ENCODE data around the gene COX6A2.

COX6A2 gene

GRCh38 chr16:31428279-31428597 lies at the start of gene COX6A2:
COX6A2 (minus strand) TSS chr16:31428360; CDS start chr16:31428325, 35 bp downstream.
- DNase-seq (ENCODE audit: low read depth, low spot score): no peak

GRCh38 chr16:31477220-31478216 lies 49.4 kb upstream of the COX6A2 start:
- no peak for DNase-seq (ENCODE audit: low read depth, low spot score)

GRCh38 chr16:31476303-31477219 lies 48.4 kb upstream of the COX6A2 start:
- DNase-seq (ENCODE audit: low read depth, low spot score): peak; percentile 63

- no peak for DNase-seq (ENCODE audit: low read depth, low spot score)
Measured at GRCh38 chr16:31475946-31476302, 47.8 kb upstream of the COX6A2 start.

- no peak for DNase-seq (ENCODE audit: low read depth, low spot score)
Measured at GRCh38 chr16:31474773-31475738, 46.9 kb upstream of the COX6A2 start.

- no peak for DNase-seq (ENCODE audit: low read depth, low spot score)
Measured at GRCh38 chr16:31474173-31474714, 46.1 kb upstream of the COX6A2 start.

GRCh38 chr16:31473264-31473984 lies 45.3 kb upstream of the COX6A2 start:
- no peak for DNase-seq (ENCODE audit: low read depth, low spot score)

- DNase-seq (ENCODE audit: low read depth, low spot score): no peak
Measured at GRCh38 chr16:31472709-31473203, 44.6 kb upstream of the COX6A2 start.

- no peak for DNase-seq (ENCODE audit: low read depth, low spot score)
Measured at GRCh38 chr16:31471875-31472708, 43.9 kb upstream of the COX6A2 start, which contains the start of gene TGFB1I1. TGFB1I1 (plus strand) TSS chr16:31472152; CDS start chr16:31472189, 37 bp downstream.

- no peak for DNase-seq (ENCODE audit: low read depth, low spot score)
Measured at GRCh38 chr16:31471241-31471874, 43.2 kb upstream of the COX6A2 start.

GRCh38 chr16:31470615-31471014 lies 42.5 kb upstream of the COX6A2 start:
- no peak for DNase-seq (ENCODE audit: low read depth, low spot score)

- no peak for DNase-seq (ENCODE audit: low read depth, low spot score)
Measured at GRCh38 chr16:31467858-31468257, 39.7 kb upstream of the COX6A2 start.

GRCh38 chr16:31467151-31467773 lies 39.1 kb upstream of the COX6A2 start:
- no peak for DNase-seq (ENCODE audit: low read depth, low spot score)

- no peak for DNase-seq (ENCODE audit: low read depth, low spot score)
Measured at GRCh38 chr16:31466381-31466841, 38.3 kb upstream of the COX6A2 start.

GRCh38 chr16:31465788-31466370 lies 37.7 kb upstream of the COX6A2 start:
- no peak for DNase-seq (ENCODE audit: low read depth, low spot score)

- DNase-seq (ENCODE audit: low read depth, low spot score): no peak
Measured at GRCh38 chr16:31464781-31465260, 36.7 kb upstream of the COX6A2 start.

GRCh38 chr16:31464348-31464769 lies 36.2 kb upstream of the COX6A2 start:
- DNase-seq (ENCODE audit: low read depth, low spot score): no peak

Data from activated CD4-positive, CD25-positive, alpha-beta regulatory T cell treated with anti-CD3 and anti-CD28 coated beads, Interleukin-2, amount 50 U/mL, for 16 hours (primary cell).